ENCODE data around the gene MYLK. TPM values are rescaled to one million over a fixed set of nuclear protein-coding genes. Genes with fewer than 3 reads are reported as not detected.

MYLK gene
- total and polyA plus RNA-seq, 7 donors: 3.2 to 13.7 (median 5.8) TPM

- no peak for TF ChIP-seq CTCF (IDR thresholded peaks at IDR 0.05)
- Histone ChIP-seq H3K4me1 (no peaks in the 10 kb centered on the region), H3K27ac (no peak overlapping the region), H3K36me3 (ENCODE audit: insufficient read depth in 1 of 2, low read depth in 1 of 2) (peaks cover 0 to under 1% of the 10 kb centered on the region in 2 donors), H3K27me3 (ENCODE audit: insufficient read depth in 3 of 3, low read length in 2 of 3) (no peaks in the 10 kb centered on the region), H3K9me3 (no peaks in the 10 kb centered on the region), H3K4me3 (no peak overlapping the region)
- intact Hi-C loops (cut with DNase I): no loop called here
- no peak for ATAC-seq
- no peak for DNase-seq
- WGBS, 3 donors: 51 to 84% (median 52%) methylated on average over 4 of the region's 4 CpGs
These were observed 248.4 kb downstream of the MYLK start for GRCh38 chr3:123635717-123636116.

- Histone ChIP-seq H3K9me3 (no peaks in the 10 kb centered on the region), H3K4me3 (no peak overlapping the region), H3K27me3 (ENCODE audit: insufficient read depth in 3 of 3, low read length in 2 of 3) (no peaks in the 10 kb centered on the region), H3K36me3 (ENCODE audit: insufficient read depth in 1 of 2, low read depth in 1 of 2) (peaks cover 0 to 4% of the 10 kb centered on the region in 2 donors), H3K27ac (no peak overlapping the region), H3K4me1 (no peaks in the 10 kb centered on the region)
- no peak for DNase-seq
- ATAC-seq: no peak
- 87 to 92% (median 88%) methylated on average over 4 of the region's 4 CpGs for WGBS, 3 donors
- TF ChIP-seq CTCF (IDR thresholded peaks at IDR 0.05): no peak
- intact Hi-C loops (cut with DNase I): no loop called here
These were observed 248.9 kb downstream of the MYLK start for GRCh38 chr3:123635217-123635616.

GRCh38 chr3:123634149-123635051, 249.7 kb downstream of the MYLK start:
- Histone ChIP-seq H3K9me3 (no peaks in the 10 kb centered on the region), H3K27me3 (ENCODE audit: insufficient read depth in 3 of 3, low read length in 2 of 3) (no peaks in the 10 kb centered on the region), H3K4me3 (no peak overlapping the region), H3K36me3 (ENCODE audit: insufficient read depth in 1 of 2, low read depth in 1 of 2) (peaks cover 0 to 4% of the 10 kb centered on the region in 2 donors), H3K27ac (no peak overlapping the region), H3K4me1 (no peaks in the 10 kb centered on the region)
- 68 to 72% (median 70%) methylated on average over 14 to 15 of the region's 15 CpGs for WGBS, 3 donors
- ATAC-seq: peak in 1 of 4 donors; percentile 9
- intact Hi-C loops (cut with DNase I): no loop called here
- no peak for TF ChIP-seq CTCF (IDR thresholded peaks at IDR 0.05)
- no peak for DNase-seq

GRCh38 chr3:123633530-123633929, 250.6 kb downstream of the MYLK start:
- no peak for DNase-seq
- H3K27me3 ChIP-seq (ENCODE audit: insufficient read depth in 3 of 3, low read length in 2 of 3): no peaks in the 10 kb centered on the region
- no peaks in the 10 kb centered on the region for H3K9me3 ChIP-seq
- intact Hi-C loops (cut with DNase I): no loop called here
- WGBS, 3 donors: 92 to 94% (median 93%) methylated on average over 2 of the region's 2 CpGs
- no peak overlapping the region for H3K4me3 ChIP-seq
- no peak for ATAC-seq
- no peak for TF ChIP-seq CTCF (IDR thresholded peaks at IDR 0.05)
- no peaks in the 10 kb centered on the region for H3K4me1 ChIP-seq
- H3K36me3 ChIP-seq (ENCODE audit: insufficient read depth in 1 of 2, low read depth in 1 of 2): peaks cover 0 to 4% of the 10 kb centered on the region in 2 donors
- H3K27ac ChIP-seq: no peak overlapping the region
